ENCODE results near the gene LPP. TPM values are rescaled to one million over a fixed set of nuclear protein-coding genes. Genes with fewer than 3 reads are reported as not detected.

LPP gene
- total and polyA plus RNA-seq, 9 donors: 15.9 to 280 (median 134) TPM

DNA sequence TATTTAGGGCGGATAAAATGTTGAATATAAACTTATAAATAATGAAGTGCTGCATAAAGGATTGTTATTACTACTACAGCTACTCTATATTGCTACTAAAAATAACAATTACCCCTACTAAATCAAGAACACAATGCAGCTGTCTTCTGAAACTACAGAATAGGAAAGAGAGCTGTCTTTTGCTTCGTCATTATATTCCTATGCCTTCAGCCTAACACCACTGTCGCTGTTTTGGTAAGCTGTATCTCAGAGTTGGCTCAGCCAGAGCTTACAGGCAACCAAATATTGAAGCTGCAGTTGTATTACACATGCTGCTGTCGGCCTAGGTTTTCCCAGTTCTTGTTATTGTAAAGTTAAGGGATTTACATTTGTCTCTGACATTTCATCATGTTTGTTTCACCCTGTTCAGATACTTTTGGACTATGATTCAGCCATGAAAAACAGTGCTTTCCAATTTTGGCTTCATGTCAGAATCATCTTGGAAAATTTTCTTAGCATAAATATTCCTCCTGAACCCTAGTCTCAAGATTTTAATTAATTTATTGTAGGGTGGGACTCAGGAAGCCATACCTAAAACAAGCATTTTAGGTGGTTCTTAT lies 31.3 kb upstream of the LPP start:
- H3K27me3 ChIP-seq: no peaks in the 10 kb centered on the region
- no peaks in the 10 kb centered on the region for H3K4me1 ChIP-seq (ENCODE audit: insufficient read depth)
- WGBS, 3 donors: 89 to 92% (median 90%) methylated on average over 4 of the region's 4 CpGs
- intact Hi-C loops (cut with DNase I): no loop called here
- TF ChIP-seq, protein P1, sequence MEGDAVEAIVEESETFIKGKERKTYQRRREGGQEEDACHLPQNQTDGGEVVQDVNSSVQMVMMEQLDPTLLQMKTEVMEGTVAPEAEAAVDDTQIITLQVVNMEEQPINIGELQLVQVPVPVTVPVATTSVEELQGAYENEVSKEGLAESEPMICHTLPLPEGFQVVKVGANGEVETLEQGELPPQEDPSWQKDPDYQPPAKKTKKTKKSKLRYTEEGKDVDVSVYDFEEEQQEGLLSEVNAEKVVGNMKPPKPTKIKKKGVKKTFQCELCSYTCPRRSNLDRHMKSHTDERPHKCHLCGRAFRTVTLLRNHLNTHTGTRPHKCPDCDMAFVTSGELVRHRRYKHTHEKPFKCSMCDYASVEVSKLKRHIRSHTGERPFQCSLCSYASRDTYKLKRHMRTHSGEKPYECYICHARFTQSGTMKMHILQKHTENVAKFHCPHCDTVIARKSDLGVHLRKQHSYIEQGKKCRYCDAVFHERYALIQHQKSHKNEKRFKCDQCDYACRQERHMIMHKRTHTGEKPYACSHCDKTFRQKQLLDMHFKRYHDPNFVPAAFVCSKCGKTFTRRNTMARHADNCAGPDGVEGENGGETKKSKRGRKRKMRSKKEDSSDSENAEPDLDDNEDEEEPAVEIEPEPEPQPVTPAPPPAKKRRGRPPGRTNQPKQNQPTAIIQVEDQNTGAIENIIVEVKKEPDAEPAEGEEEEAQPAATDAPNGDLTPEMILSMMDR (IDR thresholded peaks at IDR 0.05): no peak
- TF ChIP-seq EP300 (IDR thresholded peaks at IDR 0.05) (no peak), POLR2A (IDR thresholded peaks at IDR 0.05) (no peak)
- no peaks in the 10 kb centered on the region for H3K36me3 ChIP-seq
- no peak overlapping the region for H3K27ac ChIP-seq
- no peak overlapping the region for H3K4me3 ChIP-seq
- H3K9me3 ChIP-seq: no peaks in the 10 kb centered on the region
- DNase-seq: no peak

DNA sequence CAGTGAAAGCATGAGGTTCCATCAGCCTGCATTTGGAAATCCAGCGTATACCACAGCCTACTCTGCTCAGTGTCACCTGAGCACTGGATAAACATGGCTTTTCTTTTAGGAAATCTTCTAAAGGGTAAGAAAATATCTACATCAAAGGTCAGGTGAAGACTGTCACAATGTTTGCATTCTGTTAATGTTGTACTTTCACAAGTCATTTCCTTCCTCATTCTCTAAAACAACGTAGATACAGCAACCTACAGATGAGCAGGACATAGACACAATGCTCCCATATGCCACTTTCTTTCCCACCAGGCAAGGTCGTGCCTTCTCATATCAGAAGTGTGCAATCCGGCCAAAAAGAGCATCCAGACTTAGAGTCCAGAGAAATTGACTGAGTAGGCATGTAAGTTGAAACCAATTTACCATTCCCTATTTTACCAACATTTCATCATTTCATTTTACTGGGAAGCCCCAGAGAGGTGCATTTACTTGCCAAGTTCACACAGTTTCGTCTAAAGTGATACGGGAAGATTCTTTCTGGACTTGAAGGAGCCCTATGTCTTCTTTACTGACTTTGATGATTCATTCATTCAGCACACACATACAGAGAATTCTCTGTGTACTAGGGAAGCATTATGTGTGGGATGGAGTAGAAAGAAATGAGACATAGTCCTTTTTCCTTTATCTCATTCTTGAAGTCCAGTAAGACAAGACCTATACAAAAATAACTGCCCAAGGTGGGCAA lies 30.6 kb upstream of the LPP start:
- H3K9me3 ChIP-seq: no peaks in the 10 kb centered on the region
- 87 to 89% (median 87%) methylated on average over 6 of the region's 6 CpGs for WGBS, 3 donors

DNA sequence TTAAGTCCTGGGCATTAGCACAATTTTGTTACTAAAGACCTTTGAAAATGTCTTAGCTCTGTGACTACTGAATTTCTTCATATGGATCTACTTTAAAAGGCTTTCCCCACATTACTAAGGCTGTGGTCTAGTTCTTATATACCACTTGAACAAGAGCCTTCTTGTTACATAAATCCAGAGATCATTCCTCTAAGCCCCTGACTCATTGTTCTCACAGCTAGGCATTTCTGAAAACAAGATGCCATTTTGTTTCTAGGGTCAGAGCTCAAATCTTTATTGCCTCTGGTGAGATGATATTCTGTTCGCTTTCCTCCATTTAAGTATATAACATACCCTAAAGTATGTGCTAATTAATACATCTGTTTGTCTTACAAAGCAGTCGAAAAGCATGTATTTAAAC lies 29.8 kb upstream of the LPP start:
- Histone ChIP-seq H3K36me3 (no peaks in the 10 kb centered on the region), H3K4me1 (ENCODE audit: insufficient read depth) (no peaks in the 10 kb centered on the region), H3K4me3 (no peak overlapping the region), H3K9me3 (no peaks in the 10 kb centered on the region), H3K27ac (no peak overlapping the region), H3K27me3 (no peaks in the 10 kb centered on the region)
- intact Hi-C loops (cut with DNase I): no loop called here
- no peak for DNase-seq
- TF ChIP-seq POLR2A (IDR thresholded peaks at IDR 0.05): no peak
- TF ChIP-seq EP300 (IDR thresholded peaks at IDR 0.05): no peak
- TF ChIP-seq, protein P1 (IDR thresholded peaks at IDR 0.05): no peak
- 95 to 96% (median 96%) methylated on average over 2 of the region's 2 CpGs for WGBS, 3 donors

More for the DNA sequence above, 30.6 kb upstream of the LPP start:
- Histone ChIP-seq H3K4me1 (ENCODE audit: insufficient read depth) (no peaks in the 10 kb centered on the region), H3K36me3 (no peaks in the 10 kb centered on the region), H3K27ac (no peak overlapping the region), H3K4me3 (no peak overlapping the region), H3K27me3 (no peaks in the 10 kb centered on the region)
- intact Hi-C loops (cut with DNase I): no loop called here
- TF ChIP-seq EP300 (IDR thresholded peaks at IDR 0.05): no peak
- no peak for TF ChIP-seq POLR2A (IDR thresholded peaks at IDR 0.05)
- TF ChIP-seq, protein P1 (IDR thresholded peaks at IDR 0.05): no peak
- DNase-seq: no peak

DNA sequence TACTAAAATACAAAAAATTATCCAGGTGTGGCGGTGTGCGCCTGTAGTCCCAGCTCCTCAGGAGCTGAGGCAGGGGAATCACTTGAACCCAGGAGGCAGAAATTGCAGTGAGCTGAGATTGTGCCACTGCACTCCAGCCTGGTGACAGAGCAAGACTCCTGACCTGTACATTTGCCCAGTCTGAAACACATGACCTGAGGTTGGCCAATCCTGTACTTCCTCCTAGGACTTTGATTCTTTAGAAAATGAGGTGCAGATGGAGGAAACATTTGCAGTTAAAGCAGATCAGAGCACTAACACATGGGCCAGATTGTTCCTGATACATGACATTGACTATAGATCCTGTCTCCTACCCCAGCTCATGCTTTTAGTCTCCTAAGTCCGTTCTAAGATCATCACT lies 28.9 kb upstream of the LPP start:
- no peaks in the 10 kb centered on the region for H3K4me1 ChIP-seq (ENCODE audit: insufficient read depth)
- WGBS, 3 donors: 91 to 96% (median 93%) methylated on average over 3 of the region's 3 CpGs

More for the DNA sequence above, 28.9 kb upstream of the LPP start:
- Histone ChIP-seq H3K36me3 (no peaks in the 10 kb centered on the region), H3K27me3 (no peaks in the 10 kb centered on the region), H3K27ac (no peak overlapping the region), H3K9me3 (no peaks in the 10 kb centered on the region), H3K4me3 (no peak overlapping the region)
- DNase-seq: no peak
- intact Hi-C loops (cut with DNase I): no loop called here
- no peak for TF ChIP-seq POLR2A (IDR thresholded peaks at IDR 0.05)
- no peak for TF ChIP-seq EP300 (IDR thresholded peaks at IDR 0.05)
- TF ChIP-seq, protein P1 (IDR thresholded peaks at IDR 0.05): no peak

Data from ovary (tissue), 9 donors.